Esophagus (tissue), 2 donors: ENCODE measurements around the gene RNF187. TPM values are rescaled to one million over a fixed set of nuclear protein-coding genes. Genes with fewer than 3 reads are reported as not detected.
A peak's percentile ranks its signal among the peaks of the same experiment; 100 is the strongest.

Experiments used
- H3K27ac ChIP-seq, 2 donors: one replicate each; pipeline ENCODE4 v1.5.1; 2013; ENCODE audit warnings: low read depth in 2 of 2, mild to moderate bottlenecking in 2 of 2, inconsistent platforms in 1 of 2, low read length in 1 of 2, moderate library complexity in 1 of 2
- H3K27me3 ChIP-seq, 2 donors: one replicate each; pipeline ENCODE4 v1.6.1; 2013; ENCODE audit warnings: low read length in 2 of 2, control low read depth in 1 of 2, mild to moderate bottlenecking in 1 of 2; ENCODE audit not compliant: insufficient read depth in 2 of 2, control insufficient read depth in 1 of 2
- H3K36me3 ChIP-seq, 2 donors: one replicate each; pipeline ENCODE4 v1.6.1; 2013; ENCODE audit warnings: low read length in 1 of 2; ENCODE audit not compliant: control insufficient read depth in 2 of 2, insufficient read depth in 2 of 2
- H3K4me1 ChIP-seq, 2 donors: one replicate each; pipeline ENCODE4 v1.6.1; 2013; ENCODE audit warnings: low read length in 1 of 2; ENCODE audit not compliant: control insufficient read depth in 2 of 2, insufficient read depth in 2 of 2
- H3K4me3 ChIP-seq, 2 donors: one replicate each; pipeline ENCODE4 v1.5.1; 2013; ENCODE audit warnings: low read length in 2 of 2, mild to moderate bottlenecking in 2 of 2, low read depth in 1 of 2, moderate library complexity in 1 of 2
- H3K9me3 ChIP-seq, 2 donors: one replicate each; pipeline ENCODE4 v1.6.1; 2013; ENCODE audit warnings: mild to moderate bottlenecking in 2 of 2, low read depth in 1 of 2, low read length in 1 of 2, moderate library complexity in 1 of 2; ENCODE audit not compliant: control insufficient read depth in 2 of 2, insufficient read depth in 1 of 2
- WGBS, 2 donors: extraction: QIAGEN DNeasy Blood & Tissue Kit; methylation state at CpG; one replicate each; pipeline ENCODE4 v1.1.7; 2013; 5-methylcytosine and 5-hydroxymethylcytosine counted together
- polyA plus RNA-seq, 2 donors: library from polyadenylated mRNA; stranded (reverse); fragments of 200-250 nt; gene quantifications; one replicate each; pipeline ENCODE4 v1.2.3, GENCODE V29; 2013
- donor health status: healthy with polysubstance abuse.
- donor health status: Bipolar disorder and iron deficiency.

RNF187 gene
- polyA plus RNA-seq, 2 donors: 38.0 to 47.6 TPM

DNA sequence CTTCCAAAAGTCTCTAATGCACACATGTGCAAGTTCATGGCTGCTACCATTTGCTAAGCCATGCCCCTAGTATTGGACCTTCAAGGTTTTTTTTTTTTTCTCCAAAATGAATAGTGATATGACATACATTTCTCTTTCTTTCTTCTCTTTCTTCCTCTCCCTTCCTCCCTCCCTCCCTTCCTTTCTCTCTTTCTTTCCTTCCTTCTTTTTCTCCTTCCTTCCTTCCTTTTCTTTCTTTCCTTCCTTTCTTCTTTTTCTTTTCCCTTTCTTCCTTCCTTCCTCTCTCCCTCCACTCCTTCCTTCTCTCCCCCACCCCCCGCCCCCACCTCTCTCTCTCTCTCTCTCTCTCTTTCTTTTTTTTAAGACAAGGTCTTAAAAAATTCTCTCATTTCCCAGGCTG lies 3.4 kb upstream of the RNF187 start:
- WGBS, 2 donors: 94 to 95% methylated on average over 1 of the region's 1 CpG
- no peaks in the 10 kb centered on the region for H3K36me3 ChIP-seq
- no peak overlapping the region for H3K4me3 ChIP-seq
- H3K27me3 ChIP-seq: no peaks in the 10 kb centered on the region
- no peaks in the 10 kb centered on the region for H3K9me3 ChIP-seq
- H3K4me1 ChIP-seq: peaks cover 0 to 12% of the 10 kb centered on the region in 2 donors
- no peak overlapping the region for H3K27ac ChIP-seq

DNA sequence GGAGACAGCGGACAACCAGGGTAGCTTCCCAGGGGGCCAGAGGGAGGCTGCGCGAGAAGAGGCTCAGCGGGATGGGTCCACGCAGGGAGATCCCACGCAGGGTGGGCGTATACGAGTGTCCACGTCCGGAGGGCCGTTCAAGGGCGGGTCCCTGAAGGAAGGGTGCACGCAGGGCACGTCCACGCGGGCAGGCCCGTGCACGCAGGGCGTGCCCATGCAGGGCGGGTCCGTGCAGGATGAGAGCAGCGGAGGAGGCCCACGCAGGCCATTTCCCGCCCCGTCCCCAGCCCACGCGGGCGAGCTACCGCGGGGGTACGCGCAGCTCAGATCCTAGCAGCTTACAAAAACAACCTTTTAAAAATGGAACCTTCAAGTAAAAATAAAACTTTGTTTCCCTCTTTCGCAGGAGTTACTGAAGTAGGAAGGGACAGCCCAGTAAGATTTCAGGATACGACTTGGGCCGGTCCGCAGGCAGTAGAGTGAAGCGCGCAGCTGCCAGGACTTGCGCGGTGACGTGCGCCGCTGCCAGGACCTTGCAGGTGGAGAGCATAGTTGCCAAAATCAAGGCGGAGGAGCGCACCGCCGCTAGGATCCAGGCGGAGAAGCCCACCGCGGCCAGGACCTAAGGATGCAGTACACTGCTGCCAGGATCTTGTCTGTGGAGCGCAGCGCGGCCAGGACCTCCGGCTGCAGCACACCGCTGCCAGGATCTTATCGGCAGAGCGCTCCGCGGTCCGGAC lies 416 bp upstream of the RNF187 start:
- H3K4me1 ChIP-seq: peaks cover 0 to 9% of the 10 kb centered on the region in 2 donors

DNA sequence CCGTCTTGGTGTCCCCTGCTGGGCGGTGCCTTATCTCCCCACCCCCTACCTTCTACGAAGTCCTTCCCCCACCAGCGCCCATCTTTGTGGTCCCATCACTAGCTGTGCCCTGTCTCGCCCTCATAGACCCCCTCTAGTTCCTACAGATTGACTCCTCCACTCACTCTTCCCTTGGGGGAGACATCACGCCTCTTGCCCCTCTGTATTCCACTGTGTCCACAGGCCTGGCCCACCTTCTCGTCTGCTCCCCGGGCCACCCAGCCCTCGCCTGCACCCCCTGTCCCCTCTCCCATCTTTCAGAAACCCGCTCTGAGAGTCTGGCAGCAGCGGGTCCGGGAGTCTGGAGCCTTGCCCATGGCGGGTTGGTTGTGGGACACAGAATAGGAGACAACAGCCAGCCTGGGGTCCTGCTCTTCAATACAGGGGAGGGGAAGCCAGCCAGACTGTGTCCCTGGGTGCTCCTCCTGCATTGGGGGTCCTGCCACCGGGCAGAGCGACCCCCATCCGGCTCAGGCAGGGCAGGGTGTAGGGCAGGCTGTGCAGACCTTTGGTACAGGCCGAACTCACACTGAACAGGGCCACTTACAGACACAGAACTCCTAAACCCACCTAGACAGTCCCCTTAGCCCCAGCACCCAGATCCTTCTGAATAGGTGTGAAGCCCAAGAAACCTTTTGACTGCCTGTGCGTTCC lies 1.1 kb downstream of the RNF187 start:
- Histone ChIP-seq H3K36me3 (peaks cover 9 to 17% of the 10 kb centered on the region in 2 donors), H3K27me3 (no peaks in the 10 kb centered on the region), H3K4me1 (peaks cover 0 to 9% of the 10 kb centered on the region in 2 donors), H3K9me3 (no peaks in the 10 kb centered on the region), H3K4me3 (peak overlapping the region; percentile 81 to 86), H3K27ac (peak overlapping the region; percentile 98 to 99)
- 29 to 32% methylated on average over 18 of the region's 18 CpGs for WGBS, 2 donors

More for the DNA sequence above, 416 bp upstream of the RNF187 start:
- Histone ChIP-seq H3K27me3 (no peaks in the 10 kb centered on the region), H3K9me3 (no peaks in the 10 kb centered on the region), H3K36me3 (peaks cover 6 to 11% of the 10 kb centered on the region in 2 donors), H3K27ac (peak overlapping the region; percentile 98 to 99), H3K4me3 (peak overlapping the region; percentile 81 to 86)
- WGBS, 2 donors: 0% methylated on average over 50 to 60 of the region's 60 CpGs

DNA sequence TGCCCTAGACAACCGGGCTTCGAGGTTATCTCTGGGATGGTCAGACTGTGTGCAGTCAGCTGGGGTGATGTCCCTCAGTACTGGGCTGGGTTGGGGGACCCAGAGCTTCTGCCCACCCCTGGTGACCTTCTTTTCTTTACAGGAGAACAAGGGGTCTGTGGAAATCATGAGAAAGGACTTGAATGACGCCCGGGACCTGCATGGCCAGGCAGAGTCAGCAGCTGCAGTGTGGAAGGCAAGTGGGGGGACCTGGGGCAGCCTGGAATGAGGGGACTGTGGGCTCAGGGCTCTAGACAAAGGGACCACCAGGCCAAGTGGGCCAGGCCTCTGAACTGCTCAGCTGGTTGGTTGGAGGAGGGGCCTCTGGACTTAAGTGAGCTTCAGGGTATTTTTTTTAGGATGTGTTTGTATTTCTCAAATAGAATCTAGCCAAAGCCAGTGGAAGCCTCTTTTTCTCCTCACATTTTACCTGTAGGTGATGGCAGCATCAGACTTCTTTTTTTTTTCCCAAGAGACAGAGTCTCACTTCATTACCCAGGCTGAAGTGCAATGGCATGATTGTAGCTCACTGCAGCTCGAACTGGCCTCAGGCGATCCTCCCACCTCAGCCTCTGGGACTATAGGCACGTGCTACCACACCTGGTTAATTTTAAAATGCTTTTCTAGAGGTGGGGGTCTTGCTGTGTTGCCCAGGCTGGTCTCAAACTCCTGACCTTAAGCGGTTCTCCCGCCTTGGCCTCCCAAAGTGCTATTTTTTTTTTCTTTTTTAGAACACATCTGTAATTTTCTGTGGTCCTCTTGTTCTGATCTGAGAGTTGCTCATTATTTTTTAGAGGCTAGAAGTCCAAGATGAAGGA lies 1.9 kb downstream of the RNF187 start:
- Histone ChIP-seq H3K27ac (no peak overlapping the region), H3K9me3 (no peaks in the 10 kb centered on the region), H3K27me3 (no peaks in the 10 kb centered on the region), H3K4me1 (peaks cover 0 to 9% of the 10 kb centered on the region in 2 donors), H3K4me3 (peak overlapping the region; percentile 10 to 81), H3K36me3 (peaks cover 9 to 24% of the 10 kb centered on the region in 2 donors)
- 84 to 88% methylated on average over 9 of the region's 9 CpGs for WGBS, 2 donors

DNA sequence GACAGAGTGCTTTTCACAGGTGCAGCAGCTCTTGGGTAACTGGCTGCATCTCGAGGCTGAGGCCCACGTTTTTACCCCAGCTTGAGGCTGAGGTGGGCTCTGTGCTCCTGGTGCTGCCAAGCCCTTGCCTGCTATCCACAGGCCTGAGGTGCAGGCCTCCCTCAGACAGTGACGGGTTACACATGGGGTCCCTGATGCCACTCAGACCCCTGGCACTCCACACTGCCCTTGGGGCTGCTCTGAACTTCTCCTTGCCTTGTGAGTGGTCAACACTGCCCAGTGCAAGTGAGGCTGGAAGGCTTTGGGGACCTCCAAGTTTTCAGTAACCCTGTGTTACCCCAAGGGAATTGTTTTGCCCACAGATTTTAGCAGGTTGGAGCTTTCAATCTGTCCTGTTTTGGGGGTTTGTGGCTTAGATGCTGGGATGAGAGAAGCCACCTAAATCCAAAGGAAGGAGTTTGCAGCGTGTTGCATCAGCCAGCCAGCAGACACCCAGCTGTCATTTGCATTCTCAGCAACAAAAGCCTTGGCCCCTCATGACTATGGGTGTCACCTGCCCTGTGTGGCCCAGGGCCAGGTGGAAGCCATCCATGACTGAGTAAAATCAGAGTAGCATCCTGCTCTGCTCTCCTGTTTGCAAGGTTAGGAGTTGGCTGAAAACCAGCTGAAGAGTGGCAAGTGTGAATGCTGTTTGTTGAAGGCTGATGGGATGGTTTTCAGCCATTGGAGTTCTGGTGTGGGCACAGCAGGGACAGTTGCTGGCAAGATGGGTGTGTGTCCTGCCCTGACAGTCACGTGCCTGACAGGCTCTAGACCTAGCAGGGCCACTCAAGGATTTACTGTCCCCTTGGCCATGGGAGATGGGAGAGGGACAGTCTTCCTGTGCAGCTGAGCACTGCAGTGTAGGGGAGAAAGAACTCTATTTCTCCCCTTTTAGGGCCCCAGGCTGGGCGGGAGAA lies 3.2 kb downstream of the RNF187 start:
- Histone ChIP-seq H3K27me3 (no peaks in the 10 kb centered on the region), H3K9me3 (no peaks in the 10 kb centered on the region), H3K4me1 (peaks cover 0 to 9% of the 10 kb centered on the region in 2 donors), H3K4me3 (no peak overlapping the region), H3K27ac (peak overlapping the region in 1 of 2 donors; percentile 49), H3K36me3 (peaks cover 20 to 36% of the 10 kb centered on the region in 2 donors)
- 82 to 83% methylated on average over 6 of the region's 6 CpGs for WGBS, 2 donors

DNA sequence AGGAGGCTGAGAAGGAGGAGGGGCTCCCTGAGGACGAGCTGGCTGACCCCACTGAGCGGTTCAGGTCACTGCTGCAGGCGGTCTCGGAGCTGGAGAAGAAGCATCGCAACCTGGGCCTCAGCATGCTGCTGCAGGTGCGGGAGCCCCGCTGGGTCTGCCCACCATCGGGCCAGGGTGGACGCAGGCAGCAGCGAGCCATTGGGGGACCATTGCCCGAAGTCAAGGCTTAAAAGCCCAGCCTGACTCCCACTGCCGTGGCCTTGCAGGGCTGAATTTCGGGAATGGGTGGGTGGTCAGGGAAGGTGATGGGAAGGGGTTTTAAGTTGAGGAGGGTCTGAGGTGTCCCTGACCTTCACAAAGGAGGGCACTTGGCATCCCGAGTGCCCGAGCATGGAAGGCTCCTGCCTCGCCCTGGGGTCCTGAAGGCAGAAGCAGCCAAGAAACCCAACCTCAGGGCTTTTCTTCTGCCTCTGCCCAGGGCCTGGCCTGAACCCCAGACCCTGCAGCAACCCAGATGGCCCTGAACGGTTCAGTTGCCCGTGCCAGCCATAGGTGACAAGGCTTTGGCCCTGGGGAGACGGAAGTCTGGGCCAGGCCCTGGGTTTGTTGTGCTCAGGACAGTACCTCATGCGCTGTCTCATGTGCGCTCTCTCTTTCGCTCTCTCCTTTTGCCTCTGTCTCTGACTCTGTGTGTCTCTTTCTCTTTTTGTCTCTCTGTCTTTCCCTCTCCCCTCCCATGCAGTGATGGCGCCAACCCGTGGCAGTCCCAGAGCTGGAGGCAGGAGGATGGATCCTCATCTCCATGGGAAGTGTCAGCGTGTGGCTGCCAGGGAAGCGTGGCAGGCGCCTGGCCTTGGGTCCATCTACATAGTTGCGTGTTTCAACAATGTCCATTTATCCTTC lies 6.2 kb downstream of the RNF187 start:
- no peak overlapping the region for H3K27ac ChIP-seq
- H3K9me3 ChIP-seq: no peaks in the 10 kb centered on the region
- 93 to 94% methylated on average over 27 to 28 of the region's 28 CpGs for WGBS, 2 donors
- no peaks in the 10 kb centered on the region for H3K27me3 ChIP-seq
- peaks cover 20 to 44% of the 10 kb centered on the region in 2 donors for H3K36me3 ChIP-seq
- peaks cover 0 to 5% of the 10 kb centered on the region in 2 donors for H3K4me1 ChIP-seq
- H3K4me3 ChIP-seq: no peak overlapping the region

DNA sequence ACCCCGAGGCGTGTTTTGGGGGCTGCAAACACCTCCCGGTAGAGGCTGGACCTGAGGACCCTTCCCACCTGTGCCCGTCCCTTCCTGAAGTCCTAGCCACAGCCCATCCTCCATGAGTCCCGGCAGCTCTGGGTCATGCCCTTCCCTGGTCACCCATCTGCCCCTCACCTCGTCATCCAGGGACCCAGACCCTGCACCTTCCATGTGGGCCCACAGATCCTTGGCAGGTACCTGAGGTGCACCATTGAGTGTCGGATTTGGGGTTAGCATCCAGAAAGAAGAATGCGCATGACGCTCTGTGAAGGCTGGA lies 6.8 kb downstream of the RNF187 start:
- Histone ChIP-seq H3K4me1 (no peaks in the 10 kb centered on the region), H3K9me3 (no peaks in the 10 kb centered on the region), H3K36me3 (peaks cover 20 to 44% of the 10 kb centered on the region in 2 donors), H3K27ac (no peak overlapping the region), H3K4me3 (no peak overlapping the region), H3K27me3 (no peaks in the 10 kb centered on the region)
- WGBS, 2 donors: 87 to 93% methylated on average over 9 of the region's 9 CpGs

DNA sequence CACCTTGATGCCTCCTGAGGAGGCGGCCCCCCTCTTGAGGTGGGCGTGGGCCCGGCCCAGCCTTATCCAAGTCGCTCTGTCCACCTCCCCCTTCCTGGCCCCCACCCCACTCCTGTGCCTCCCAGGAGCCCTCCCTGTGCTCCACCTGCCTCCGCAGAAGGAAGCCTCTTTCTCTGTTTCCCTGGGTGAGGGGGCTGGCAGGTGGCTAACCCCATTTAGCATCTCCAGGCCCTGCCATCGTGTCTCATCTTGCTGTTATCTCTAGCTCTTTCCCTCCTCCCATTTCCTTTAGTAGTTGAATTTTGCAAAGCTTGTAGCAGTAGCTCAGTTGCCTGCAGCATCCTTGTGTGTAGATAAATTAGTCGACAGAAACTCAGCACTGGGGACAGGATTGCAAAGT lies 7.2 kb downstream of the RNF187 start:
- no peaks in the 10 kb centered on the region for H3K4me1 ChIP-seq
- no peak overlapping the region for H3K27ac ChIP-seq
- no peaks in the 10 kb centered on the region for H3K27me3 ChIP-seq
- WGBS, 2 donors: 77 to 78% methylated on average over 7 of the region's 7 CpGs
- no peak overlapping the region for H3K4me3 ChIP-seq
- H3K36me3 ChIP-seq: peaks cover 20 to 44% of the 10 kb centered on the region in 2 donors
- H3K9me3 ChIP-seq: no peaks in the 10 kb centered on the region
